ENCODE results near the gene DERL3.

- TF ChIP-seq CTCF (tag by site-specific recombination; IDR thresholded peaks at IDR 0.05) (no peak), ZFP69B (tag by site-specific recombination; IDR thresholded peaks at IDR 0.05) (no peak), ZNF146 (tag by site-specific recombination; IDR thresholded peaks at IDR 0.05) (no peak), REST (tag by site-specific recombination; IDR thresholded peaks at IDR 0.05) (no peak), PATZ1 (tag by site-specific recombination; IDR thresholded peaks at IDR 0.05) (no peak), ZNF426 (tag by site-specific recombination; IDR thresholded peaks at IDR 0.05) (no peak), TCF7L2 (IDR thresholded peaks at IDR 0.05; ENCODE audit: borderline replicate concordance, low read depth, low read length) (no peak), ZBTB8A (tag by site-specific recombination; IDR thresholded peaks at IDR 0.05) (no peak), ZNF670 (tag by site-specific recombination; IDR thresholded peaks at IDR 0.05; ENCODE audit: low read depth) (no peak), GLI2 (tag by site-specific recombination; IDR thresholded peaks at IDR 0.05; ENCODE audit: borderline replicate concordance, low read depth) (no peak), ZNF18 (tag by site-specific recombination; IDR thresholded peaks at IDR 0.05) (no peak), ZSCAN30 (tag by site-specific recombination; IDR thresholded peaks at IDR 0.05) (no peak)
Observed at GRCh38 chr22:23796461-23796860, 42.3 kb downstream of the DERL3 start.

Data from HEK293 (cell line).